RCC 7860 (cell line): ENCODE measurements around the gene PRMT3.
"Not testable (repeated sequence)": the region's sequence is repeated elsewhere in the genome, so short reads cannot be mapped to it uniquely, and the experiment has no call there.

Experiments
- DNase-seq: peaks from one replicate; pipeline ENCODE4 v3.0.0-alpha.2; 2015; ENCODE audit warnings: low spot score
- FAIRE-seq: peaks from 2 replicates; lab custom pipeline; 2012; peaks lifted over from hg19 to GRCh38; lab: Jason Lieb, UNC

PRMT3 gene

DNA sequence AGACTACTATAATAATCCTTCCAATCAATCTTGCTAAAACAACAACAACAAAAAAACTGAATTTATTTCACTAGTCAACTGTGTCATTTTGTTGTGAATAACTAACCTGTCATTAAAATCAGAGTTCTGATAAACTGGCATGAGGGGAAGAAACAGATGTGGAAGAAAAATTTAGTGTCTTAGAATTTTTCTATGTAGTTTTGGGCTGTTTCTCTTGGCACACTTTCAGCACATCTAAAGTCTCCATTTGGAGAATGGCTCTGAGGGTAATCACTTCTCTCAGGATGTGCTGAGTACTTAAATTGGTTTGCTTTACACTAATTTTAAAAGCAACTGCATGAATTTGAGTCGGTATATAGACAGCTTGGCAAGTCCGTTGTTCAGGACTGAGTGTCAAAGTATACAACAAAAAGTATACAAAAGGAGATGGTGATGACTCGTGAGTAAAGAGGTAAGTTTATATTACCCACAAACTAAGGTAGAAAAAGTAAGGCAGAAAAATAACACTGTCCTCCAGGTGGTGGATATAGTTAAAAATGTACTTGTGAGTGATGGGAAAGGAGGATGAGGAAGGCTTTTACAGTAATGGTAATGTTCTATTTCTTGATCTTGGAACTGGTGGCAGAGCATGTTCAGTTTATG lies 13.8 kb upstream of the PRMT3 start:
- FAIRE-seq: no peak
- no peak for DNase-seq

DNA sequence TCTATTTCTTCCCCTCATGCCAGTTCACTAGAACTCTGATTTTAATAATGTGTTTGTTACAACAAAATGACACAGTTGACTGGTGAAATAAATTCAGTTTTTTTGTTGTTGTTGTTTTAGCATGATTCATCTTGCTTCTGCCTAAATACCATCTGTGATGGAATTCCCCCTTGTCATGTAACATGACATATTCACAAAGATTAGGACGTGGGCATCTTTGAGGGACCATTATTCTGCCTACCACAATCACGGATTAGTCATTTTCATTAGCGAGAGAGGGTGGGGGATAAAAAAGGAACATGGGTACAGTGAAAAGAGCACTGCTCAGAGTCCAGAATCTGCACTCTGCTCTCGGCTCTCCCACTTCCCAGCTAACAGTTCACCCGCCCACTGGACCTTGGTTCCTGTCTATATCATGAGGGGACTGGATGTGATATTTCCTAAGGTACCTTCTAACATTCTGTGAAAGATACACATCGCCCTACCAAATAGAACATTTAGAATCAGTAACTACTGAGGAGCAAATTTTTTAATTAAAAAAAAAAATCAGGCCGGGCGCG lies 12.7 kb upstream of the PRMT3 start:
- no peak for FAIRE-seq
- DNase-seq: no peak

DNA sequence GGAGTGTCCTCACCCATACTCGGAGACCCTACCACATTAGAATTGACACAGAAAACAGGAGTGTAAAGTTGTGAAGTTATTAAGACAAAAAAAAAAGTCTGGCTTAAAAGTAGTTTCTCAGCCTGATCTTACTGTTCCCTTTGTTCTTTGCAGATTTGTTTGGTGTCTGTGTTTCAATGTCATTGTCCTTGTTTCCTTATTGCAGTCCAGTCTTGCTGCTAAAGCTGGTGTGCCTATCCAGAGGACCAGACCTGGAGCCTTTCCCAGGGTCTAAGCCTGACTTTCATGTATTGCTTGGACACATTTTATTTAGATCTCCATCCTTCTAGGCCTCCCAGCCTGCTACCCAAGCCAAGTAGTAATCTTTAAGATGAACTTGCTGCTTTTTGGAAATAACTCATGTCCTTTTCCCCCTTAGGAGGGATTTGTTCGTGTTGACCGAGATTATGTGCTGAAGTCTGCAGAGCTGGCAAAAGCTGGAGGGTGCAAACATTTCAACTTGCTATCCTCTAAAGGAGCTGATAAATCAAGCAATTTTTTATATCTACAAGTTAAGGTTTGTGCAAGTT lies 11.3 kb upstream of the PRMT3 start:
- FAIRE-seq: no peak

GRCh38 chr11:20385996-20386395 lies 1.5 kb upstream of the PRMT3 start:
- not testable (repeated sequence) for DNase-seq, FAIRE-seq

More for the DNA sequence above, 11.3 kb upstream of the PRMT3 start:
- DNase-seq: no peak

- FAIRE-seq: no peak
- DNase-seq: no peak
Observed at GRCh38 chr11:20388096-20389055, 860 bp downstream of the PRMT3 start.

DNA sequence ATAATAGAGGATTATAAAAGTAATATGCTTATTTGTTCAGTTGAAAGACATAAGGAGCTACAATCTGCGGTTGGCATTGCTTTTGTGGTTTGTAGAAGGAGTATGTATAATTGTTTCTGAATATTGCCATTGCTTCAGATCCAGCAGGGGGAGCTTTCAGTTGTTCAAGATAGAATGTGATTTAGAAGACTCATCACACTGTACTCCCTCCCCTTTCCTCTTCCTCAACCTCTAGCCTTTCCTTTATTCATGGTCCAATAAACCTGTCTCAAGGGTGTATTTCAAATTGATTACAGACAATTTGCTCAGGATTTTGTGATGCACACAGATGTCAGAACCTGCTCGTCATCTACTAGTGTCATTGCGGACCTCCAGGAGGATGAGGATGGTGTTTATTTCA lies 9.8 kb downstream of the PRMT3 start:
- peak; percentile 53 for FAIRE-seq
- DNase-seq: peak; percentile 45

DNA sequence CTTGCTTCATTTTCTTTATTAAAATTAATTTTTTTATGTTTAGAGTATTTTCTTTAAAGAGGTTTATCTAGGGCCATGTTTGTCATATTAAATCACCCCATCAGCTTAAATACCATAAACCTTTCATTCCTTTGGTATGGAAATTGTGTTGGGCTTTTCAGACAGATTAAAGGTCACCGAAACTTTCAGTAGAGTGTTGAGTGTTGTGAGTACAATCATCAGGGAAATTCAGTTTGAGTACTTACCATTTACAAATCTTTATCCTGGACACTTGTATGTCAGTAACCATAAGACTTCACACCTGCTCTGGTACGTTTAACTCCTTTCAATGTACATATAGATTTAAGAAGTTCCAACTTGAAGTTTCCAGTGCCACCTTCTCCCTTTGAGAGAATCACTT lies 12.0 kb downstream of the PRMT3 start:
- no peak for DNase-seq
- no peak for FAIRE-seq

DNA sequence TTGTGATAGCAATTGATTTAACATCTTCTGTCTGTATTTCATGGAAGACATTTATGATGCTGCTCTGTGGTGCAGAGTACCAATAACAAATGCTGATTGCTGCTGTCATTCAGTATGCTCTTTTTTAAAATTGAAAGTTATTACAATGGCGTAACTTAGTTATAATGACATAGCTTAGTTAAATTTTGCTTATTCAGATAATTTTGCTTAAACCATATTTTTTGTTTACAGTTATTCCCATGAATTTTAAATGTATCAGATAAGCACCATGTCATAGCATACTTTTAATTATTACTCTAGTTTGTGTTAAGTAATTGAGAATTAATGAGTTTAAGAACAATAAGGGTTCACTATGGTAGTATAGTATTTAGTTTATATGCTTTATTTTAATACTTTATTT lies 15.5 kb downstream of the PRMT3 start:
- FAIRE-seq: no peak

GRCh38 chr11:20406484-20406883 lies 19.0 kb downstream of the PRMT3 start:
- DNase-seq (no peak), FAIRE-seq (no peak)

More for the DNA sequence above, 15.5 kb downstream of the PRMT3 start:
- DNase-seq: no peak

- DNase-seq (no peak), FAIRE-seq (no peak)
Observed at GRCh38 chr11:20407344-20407743, 19.8 kb downstream of the PRMT3 start.

GRCh38 chr11:20415432-20415831 lies 27.9 kb downstream of the PRMT3 start:
- no peak for DNase-seq
- FAIRE-seq: no peak

DNA sequence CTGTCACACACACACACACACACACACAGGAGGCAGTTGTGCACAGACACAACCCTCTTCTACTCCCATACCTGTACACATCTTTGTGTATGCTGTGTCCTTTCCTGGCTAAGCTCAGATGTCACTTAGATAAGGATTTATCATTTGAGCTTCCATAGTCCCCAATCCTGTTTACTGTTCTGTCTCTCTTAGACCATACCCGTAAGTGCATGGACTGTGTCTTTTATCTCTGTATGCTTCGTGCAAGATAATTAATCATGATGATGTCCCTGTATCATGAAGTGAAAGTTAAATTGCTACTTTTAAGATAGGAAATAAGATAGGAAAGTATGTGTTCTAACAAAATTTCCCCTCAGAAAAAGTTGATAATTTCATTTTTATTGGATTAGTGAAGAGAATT lies 30.3 kb downstream of the PRMT3 start:
- FAIRE-seq: no peak

DNA sequence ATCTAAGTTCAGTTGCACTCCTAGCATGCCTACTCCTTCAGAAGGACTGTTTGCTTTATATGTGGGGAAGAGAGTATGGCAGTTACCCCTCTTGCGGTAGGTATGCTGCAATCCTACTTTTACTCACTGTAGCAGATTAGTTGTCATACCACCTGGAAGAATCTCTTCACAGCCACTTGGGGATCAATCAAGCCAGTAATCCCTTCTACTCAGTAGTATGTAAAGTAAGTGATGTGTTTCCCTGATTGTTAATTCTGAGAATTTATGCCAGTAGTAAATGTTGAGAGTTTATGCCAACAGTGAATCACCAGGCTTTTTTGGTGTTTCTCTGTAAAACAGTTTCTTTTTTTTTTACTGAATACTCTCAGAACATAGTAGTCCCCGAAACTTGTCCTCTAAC lies 34.4 kb downstream of the PRMT3 start:
- DNase-seq: no peak
- no peak for FAIRE-seq

More for the DNA sequence above, 30.3 kb downstream of the PRMT3 start:
- no peak for DNase-seq

GRCh38 chr11:20429216-20429615 lies 41.7 kb downstream of the PRMT3 start:
- DNase-seq: no peak
- no peak for FAIRE-seq

DNA sequence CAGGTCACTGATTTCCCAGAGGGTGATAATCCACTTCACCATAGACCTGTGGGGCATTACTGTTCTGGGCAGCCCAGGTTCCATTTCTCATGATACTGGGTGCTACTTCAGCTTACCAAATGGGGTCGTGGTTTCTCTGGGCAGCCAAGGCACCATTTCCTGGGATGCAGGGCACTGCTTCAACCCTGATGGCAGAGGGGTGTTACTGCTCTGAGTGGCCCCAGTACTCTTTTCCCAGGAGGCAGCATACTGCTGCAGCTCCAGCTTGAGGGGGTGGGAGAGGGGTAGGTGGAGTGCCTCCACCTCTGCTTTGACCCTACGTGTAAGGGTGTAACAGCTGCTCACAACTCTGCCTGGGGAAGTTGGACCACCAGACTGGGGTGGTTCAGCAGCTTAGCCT lies 51.1 kb downstream of the PRMT3 start:
- FAIRE-seq: no peak
- no peak for DNase-seq

- DNase-seq (no peak), FAIRE-seq (no peak)
Observed at GRCh38 chr11:20443596-20443995, 56.1 kb downstream of the PRMT3 start.

- FAIRE-seq (no peak), DNase-seq (no peak)
Observed at GRCh38 chr11:20444535-20444934, 57.0 kb downstream of the PRMT3 start.

DNA sequence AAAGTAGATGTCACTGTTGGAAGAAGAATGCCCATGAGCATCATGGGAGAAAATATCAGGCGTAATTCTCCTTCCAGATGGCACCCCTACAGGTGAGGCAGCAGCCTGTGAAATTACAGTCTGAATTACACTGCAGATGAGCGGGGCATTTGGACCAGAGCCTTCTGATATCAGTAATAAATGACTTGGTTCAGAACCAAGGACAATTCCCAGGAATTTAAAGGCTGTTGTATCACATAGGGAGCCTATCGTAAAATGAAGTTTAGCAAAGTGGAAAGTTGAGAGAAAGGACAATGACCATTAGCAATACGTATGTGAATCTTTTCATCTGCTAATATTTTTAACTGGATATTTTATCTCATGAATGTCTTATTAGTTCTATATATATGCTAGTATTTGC lies 61.3 kb downstream of the PRMT3 start:
- DNase-seq: no peak
- FAIRE-seq: no peak

GRCh38 chr11:20450829-20451228 lies 63.3 kb downstream of the PRMT3 start:
- no peak for DNase-seq
- FAIRE-seq: no peak

DNA sequence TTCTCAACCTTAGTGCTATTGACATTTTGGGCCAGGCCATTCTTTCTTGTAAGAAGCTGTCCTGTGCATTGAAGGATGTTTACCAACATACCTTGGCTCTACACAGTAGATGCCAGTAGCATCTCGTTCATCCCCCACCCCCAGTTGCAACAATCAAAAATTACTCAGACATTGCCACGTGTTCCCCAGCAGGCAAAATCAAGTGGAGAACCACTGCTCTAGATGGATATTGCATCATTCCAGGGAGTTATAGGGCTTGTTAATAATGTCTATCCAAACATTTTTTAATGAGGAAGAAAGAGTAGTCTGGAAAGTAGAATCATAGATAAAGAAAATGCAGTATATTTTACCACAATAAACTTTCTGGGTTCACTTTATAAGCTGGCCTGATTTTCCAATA lies 64.1 kb downstream of the PRMT3 start:
- DNase-seq: no peak
- FAIRE-seq: no peak

DNA sequence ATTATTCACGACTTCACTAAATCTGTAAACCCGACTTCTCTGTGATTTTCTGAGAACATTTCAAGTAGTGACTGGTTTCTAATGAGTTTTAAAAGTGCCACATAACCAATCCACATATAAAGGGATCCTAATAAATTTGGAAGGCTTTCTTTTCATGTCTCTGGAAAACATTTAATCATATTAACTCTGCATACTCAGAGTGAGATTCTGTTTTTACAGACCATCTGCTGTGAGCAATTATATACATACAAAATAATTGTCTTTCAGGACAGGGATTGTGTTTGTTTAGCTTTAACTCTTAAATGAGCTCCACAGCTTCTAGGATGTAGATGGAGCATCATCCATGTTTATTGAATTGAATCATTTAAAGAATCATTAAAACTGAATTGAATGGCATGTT lies 65.1 kb downstream of the PRMT3 start:
- DNase-seq (no peak), FAIRE-seq (no peak)
